Epithelial cell of esophagus (primary cell): ENCODE measurements around the gene HS6ST1.

Experiments
- DNase-seq: peaks from one replicate; pipeline ENCODE4 v3.0.0; 2010; ENCODE audit warnings: low read depth
- H3K4me3 ChIP-seq: 2 replicates; pipeline ENCODE4 v1.5.1; 2011; ENCODE audit warnings: mild to moderate bottlenecking, low read length, control low read depth
- TF ChIP-seq, protein P1 (sequence below): IDR thresholded peaks from 2 replicates; pipeline ENCODE4 v1.5.1; 2011; ENCODE audit warnings: low read depth, mild to moderate bottlenecking, low read length, control low read depth, inconsistent platforms; ENCODE audit not compliant: insufficient read depth; ENCODE audit errors: missing control alignments

Gene HS6ST1

DNA sequence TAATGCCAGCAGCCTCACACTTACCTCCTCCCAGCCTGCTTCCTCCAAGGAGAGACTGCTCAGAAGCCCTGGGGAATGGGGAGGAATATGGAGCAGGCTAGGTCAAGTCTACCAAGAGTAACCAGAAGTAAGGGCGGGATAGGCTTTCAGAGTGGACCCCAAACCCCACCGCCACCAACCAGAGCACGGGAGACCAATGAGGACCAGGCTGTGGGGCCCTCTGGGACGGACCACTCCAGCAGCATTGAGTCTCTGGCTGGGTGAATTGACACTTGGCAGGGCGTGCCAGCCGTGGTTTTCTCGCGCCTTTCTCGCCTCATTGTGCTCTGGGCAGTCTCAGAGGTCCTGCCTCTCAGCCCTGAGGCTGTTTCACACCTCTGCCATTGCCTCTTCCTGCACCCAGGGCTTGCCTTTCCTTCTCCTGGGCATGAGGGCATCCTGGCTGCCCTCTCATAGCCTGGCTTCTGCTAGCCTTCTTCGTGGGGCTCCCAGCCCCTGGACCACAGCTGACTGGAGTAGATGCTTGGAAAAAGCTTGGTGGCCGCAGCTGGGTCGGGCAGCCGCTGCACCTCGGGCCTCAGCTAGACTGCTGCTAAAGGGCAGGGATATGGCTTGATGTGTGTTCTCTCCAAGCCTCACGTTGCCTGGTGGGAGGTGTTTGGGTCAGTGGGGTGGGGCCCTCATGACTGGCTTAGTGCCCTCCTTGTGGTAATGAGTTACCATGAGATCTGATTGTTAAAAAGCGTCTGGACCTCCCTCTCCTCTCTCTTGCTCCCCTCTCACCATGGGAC, 40.5 kb upstream of the HS6ST1 start:
- H3K4me3 ChIP-seq = no peak overlapping the region
- TF ChIP-seq, protein P1, sequence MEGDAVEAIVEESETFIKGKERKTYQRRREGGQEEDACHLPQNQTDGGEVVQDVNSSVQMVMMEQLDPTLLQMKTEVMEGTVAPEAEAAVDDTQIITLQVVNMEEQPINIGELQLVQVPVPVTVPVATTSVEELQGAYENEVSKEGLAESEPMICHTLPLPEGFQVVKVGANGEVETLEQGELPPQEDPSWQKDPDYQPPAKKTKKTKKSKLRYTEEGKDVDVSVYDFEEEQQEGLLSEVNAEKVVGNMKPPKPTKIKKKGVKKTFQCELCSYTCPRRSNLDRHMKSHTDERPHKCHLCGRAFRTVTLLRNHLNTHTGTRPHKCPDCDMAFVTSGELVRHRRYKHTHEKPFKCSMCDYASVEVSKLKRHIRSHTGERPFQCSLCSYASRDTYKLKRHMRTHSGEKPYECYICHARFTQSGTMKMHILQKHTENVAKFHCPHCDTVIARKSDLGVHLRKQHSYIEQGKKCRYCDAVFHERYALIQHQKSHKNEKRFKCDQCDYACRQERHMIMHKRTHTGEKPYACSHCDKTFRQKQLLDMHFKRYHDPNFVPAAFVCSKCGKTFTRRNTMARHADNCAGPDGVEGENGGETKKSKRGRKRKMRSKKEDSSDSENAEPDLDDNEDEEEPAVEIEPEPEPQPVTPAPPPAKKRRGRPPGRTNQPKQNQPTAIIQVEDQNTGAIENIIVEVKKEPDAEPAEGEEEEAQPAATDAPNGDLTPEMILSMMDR = no peak
- no peak for DNase-seq

DNA sequence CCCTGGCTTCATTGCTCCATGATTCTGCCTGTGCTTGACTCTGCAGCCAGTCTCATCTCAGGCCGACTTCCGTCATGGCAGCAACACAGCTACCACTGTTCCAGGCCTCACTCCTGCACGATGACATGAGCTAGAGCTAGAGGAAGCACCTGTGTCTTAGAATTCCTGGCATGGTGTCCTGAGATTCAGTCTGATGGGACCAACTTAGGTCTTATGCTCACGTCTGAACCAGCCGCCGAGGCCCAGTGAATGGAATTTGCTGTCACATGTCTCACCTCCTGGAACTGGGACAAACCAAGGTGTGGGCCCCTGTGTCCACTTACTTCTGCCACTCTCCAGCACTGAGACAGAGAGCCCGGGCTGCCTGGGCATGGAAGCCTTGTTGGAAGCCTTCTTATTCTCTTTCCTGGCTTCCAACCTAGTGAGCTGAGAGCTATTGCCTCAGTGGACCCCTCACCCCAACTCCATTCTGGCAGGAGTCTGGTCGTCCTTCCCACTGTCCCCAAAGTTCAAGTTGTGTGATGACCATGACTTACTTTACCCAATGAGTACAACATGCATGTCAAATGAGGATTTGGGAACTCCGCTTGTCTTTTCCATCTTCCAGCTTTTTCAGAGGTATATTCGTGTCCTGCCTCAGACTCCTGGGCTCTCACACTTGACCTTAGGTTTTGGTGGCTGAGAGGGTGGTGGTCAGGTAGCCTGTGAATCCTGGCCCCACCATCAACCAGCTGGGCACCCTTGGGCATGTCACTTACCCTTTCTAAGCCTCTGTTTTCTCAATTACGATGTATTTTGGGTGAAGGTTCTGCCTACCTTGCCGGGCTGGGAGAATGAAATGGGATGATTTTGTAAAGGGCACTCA, 39.1 kb upstream of the HS6ST1 start:
- no peak for DNase-seq
- no peak overlapping the region for H3K4me3 ChIP-seq
- TF ChIP-seq, protein P1 = no peak

DNA sequence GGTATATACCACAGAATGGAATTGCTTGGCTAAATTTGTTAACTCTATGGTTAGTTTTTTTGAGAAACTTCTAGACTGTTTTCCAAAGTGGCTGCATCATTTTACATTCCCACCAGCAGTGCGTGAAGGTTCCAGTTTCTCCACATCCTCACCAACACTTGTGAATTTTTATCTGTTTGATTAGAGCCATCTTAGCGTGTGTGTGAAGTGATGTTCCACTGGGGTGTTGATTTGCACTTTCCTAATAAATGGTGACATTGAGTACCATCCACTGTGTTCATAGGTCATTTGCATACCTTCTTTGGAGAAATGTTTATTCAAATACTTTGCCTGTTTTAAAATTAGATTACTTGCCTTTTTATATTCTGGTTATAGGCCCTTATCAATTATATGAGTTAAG, 37.5 kb upstream of the HS6ST1 start:
- no peak overlapping the region for H3K4me3 ChIP-seq
- DNase-seq = no peak
- TF ChIP-seq, protein P1 = no peak

DNA sequence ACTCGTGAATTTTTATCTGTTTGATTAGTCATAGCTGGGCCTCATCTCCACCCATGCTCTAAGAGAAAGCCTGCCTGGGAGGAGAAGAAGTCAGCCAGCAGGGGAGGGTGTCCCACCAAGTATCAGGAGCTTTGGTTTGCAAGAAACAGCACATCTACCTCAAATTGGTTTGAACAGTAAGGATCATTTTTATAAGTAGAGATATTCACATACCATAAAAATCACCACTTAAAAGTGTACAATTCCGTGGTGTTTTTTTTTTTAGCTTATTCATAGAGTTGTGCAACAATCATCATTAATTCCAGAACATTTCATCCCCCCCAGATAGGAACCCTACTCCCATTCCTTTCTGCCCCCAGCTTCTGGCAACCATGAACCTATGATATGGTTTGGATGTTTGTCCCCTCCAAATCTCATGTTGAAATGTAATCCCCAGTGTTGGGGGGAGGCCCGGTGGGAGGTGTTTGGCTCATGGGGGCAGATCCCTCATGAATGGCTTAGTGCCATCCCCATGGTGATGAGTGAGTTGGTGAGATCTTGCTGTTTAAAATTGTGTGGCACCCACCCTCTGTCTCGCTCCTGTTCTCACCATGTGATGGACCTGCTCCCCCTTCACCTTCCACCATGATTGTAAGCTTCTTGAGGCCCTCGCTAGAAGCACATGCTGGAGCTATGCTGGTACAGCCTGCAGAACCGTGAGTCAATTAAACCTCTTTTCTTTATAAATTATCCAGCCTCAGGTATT, 36.2 kb upstream of the HS6ST1 start:
- TF ChIP-seq, protein P1 = no peak
- DNase-seq = no peak
- no peak overlapping the region for H3K4me3 ChIP-seq

DNA sequence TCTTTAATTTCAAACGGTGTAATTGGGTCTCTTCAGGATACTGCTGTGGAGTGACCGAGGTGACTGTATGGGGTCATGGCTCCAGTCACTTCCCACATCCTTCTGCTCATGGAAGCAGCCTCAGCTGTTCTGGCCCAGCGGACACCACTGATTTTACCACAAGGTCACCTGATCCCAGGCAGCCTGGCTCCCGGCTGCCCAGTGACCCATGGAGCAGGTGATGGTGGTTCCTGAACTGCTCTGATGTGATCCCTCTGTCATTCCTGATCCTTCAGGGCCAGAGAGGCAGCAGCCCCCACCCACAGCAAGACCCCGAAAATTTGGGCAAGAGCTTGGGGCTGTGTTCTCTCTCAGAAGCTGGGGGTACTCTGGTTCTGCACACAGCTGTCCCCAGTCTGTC, 35.5 kb upstream of the HS6ST1 start:
- TF ChIP-seq, protein P1 = no peak
- DNase-seq = no peak

DNA sequence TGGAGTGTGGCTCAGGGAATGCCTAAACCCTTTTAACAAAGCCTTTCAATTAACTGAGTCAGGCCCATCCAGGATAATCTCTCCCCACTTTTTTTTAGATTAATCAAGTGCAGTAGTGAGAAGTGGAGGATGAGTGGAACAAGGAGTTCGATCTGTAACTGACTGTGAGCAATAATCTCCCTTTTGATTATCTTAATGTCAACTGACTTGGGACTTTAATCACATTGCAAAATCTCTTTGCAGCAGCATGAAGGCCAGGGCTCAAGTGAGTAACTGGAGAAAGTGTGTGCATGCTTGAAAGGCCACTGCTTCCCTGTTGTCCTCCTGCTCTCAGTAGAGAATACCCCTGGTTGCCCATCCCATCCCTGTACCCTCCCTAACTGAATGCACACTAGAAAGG, 32.1 kb upstream of the HS6ST1 start:
- DNase-seq = no peak
- TF ChIP-seq, protein P1 = no peak
- no peak overlapping the region for H3K4me3 ChIP-seq

More for the DNA sequence above, 35.5 kb upstream of the HS6ST1 start:
- H3K4me3 ChIP-seq = no peak overlapping the region
